Ureter (tissue), 1 donor: ENCODE data around the gene MFF. TPM values are rescaled to one million over a fixed set of nuclear protein-coding genes. Genes with fewer than 3 reads are reported as not detected.
"Not testable (repeated sequence)": the region's sequence is repeated elsewhere in the genome, so short reads cannot be mapped to it uniquely, and the experiment has no call there.

Source experiments
- DNase-seq: peaks from one replicate; pipeline ENCODE4 v3.0.0-alpha.2; 2020; ENCODE audit warnings: low spot score
- total RNA-seq: library from RNA; stranded (reverse); gene quantifications from one replicate; pipeline ENCODE4 v1.2.4, GENCODE V29; 2023
- donor health status: DM: yes; HTN: yes; CAD: no.

The MFF gene
- total RNA-seq, 1 donor from 2014 or later: 73.0 TPM

DNA sequence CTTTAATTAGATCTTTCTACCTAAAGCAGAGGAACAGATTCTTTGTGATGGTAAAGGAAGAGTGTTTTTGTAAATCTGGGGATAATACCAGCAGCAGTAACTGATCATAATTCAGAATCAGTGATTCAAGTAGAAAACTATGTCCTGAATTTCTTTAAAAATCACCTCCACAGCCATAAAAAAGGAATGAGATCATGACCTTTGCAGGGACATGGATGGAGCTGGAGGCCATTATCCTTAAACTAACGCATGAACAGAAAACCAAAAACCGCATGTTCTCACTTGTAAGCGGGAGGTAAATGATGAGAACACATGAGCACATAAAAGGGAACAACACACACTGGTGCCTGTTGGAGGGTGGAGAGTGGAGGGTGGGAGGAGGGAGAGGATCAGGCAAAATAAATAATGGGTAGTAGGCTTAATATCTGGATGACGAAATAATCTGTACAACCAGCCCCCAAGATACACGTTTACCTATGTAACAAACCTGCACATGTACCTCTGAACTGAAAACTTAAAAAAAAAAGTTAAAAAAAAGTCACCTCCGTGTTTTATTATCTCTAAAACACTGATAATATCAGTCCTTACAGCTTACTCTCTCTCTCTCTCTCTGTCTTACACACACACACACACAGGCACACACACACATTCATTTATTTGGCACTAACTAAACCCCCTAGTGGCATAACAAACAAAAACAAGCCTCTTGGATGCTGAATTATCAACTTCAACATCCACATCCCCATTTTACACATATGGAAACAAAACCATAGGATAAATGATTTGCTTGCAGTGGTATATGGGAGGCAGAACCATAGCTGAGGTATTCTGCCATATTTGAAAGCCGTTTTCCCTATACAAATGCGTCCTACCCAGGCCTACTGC lies 52.7 kb downstream of the MFF start:
- no peak for DNase-seq

DNA sequence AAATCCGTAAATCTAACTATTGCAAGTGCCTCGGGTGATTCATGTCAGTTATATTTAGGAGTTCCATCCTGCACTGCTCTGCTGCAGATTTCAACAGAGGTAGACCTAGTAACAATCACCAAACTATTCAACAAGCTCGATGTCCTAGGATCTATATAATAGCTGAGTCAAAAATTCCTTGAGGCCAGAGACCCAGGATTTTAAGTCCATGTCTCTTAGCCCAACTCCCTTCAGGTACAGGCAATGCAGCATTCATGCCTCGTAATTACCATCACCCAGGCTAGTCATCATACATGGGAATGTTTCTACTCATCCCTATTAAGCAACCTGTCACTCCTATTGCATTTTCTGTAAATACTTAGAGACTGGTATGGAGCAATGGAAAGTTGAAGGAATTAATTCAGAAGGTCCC lies 53.3 kb downstream of the MFF start:
- DNase-seq: no peak

DNA sequence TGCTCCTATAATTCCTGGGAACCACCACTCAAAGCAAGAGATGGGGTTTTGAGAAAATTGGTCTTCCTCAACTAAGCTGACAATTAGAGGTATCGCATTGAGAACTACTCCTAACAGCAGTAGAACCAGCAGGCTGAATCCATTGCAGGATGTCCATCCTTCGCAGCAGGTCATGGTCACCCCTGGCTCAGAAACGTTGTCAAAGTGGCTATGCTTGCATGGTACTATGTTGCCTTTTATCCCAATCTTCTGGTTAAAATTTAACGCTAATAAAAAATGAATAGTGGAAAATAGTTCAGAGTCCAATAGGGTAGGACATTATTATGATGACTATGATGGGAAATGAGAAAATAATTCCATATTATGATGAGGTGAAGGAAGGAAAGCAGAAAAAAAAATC lies 54.0 kb downstream of the MFF start, which contains the start of gene TM4SF20:
TM4SF20 (minus strand) TSS at position 212 of the 400 bp plus-strand sequence; CDS start at position 174, 38 bp downstream.
- no peak for DNase-seq

DNA sequence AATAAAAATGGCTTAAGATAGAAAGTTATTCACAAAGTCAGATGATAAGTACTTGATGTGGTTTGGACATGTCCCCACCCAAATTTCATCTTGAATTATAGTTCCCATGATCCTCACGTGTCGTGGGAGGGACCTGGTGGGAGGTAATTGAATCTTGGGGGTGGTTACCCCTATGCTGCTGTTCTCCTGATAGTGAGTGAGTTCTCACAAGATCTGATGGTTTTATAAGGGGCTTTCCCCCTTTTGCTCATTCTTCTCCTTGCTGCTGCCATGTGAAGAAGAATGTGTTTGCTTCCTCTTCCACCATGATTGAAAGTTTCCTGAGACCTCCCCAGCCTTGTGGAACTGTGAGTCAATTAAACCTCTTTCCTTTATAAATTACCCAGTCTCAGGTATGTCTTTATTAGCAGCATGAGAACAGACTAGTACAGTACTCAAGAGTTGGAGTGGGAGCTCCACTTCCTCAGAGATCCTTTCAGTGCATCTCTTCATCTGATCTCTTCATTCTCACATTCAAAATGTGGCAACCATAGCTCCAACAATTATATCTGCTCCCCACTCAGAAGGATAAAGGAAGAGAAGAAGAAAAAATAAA lies 57.3 kb downstream of the MFF start:
- not testable (repeated sequence) for DNase-seq

DNA sequence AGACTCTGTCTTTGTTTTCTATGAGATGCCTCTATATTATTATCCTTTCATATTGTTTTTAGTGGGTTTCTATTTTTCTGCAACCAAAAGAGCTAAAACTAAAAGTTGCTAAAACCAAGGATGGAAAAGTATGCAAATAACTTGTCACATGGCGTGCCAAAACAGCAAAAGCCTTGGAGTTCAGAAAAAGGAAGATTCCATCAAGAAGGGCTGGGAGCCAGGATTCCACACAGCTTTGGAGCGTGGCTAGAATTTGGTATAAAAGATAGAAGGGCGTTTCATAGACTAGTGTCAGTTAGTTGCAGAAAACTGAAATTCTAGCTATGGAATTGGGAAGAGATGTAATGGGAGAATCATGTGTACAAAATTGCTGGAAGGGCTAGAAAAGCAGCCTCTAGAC lies 58.6 kb downstream of the MFF start:
- DNase-seq: no peak

DNA sequence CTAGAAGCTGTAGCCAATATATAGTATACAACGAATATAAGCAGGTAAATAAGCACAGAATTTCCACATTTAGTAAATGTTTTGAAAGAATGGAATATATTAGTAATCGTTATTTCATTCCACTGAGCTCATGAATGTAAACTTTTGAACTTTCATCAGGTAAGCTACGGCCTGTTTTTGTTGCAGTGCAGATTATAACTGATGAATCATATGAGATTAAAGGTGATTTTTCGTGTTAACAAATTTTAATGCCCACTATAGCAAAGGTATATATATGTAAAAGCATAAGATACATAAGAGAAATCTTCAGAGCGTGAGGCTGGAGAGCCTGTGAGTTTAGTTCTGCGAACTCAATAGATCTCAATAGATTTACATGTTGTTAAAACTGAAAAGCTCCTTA lies 61.6 kb downstream of the MFF start:
- no peak for DNase-seq

DNA sequence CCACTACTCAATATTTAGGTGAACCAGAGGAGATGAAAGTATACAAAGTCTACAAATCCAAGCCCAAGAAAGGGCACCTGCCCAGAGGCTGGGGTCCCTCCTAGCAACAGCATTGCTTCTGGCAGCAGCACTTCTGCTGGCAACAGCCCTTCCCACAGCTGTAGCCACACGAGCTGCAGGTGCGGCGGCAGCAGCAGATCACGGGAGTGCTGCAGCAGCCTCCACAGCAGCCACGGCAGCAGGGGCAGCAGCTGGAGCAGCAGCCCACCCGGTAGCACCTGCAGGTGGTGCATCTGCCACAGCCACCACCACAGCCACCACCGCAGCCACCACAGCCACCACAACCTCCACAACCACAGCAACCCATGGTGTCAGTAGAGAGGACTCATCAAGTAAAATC lies 62.5 kb downstream of the MFF start, which contains the start of gene SCYGR1:
SCYGR1 (minus strand) TSS at position 367 of the 400 bp plus-strand sequence; CDS start at position 367, 0 bp downstream.
- not testable (repeated sequence) for DNase-seq

DNA sequence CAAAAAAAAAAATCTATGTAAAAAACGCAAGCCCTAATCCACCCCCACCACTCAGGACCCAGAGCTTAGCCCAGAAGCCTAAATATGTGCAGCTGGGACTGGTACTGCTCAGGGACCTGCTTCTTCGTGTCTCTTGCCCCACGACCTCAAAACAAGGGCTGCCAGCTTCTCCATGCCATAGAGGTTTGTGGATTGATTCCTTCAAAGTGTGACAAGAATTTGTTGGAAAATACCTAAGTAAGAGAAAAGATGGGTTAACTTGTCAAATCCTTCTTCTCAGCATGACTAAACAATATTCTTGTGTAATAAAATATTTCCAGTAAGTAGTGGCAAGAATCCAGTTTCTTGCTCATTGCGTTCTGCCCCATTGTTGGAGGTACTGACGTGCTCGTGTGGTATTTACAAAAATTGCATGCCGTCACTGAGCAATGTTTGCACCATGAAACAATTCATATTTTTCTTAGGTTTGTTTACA lies 63.5 kb downstream of the MFF start:
- DNase-seq: no peak

DNA sequence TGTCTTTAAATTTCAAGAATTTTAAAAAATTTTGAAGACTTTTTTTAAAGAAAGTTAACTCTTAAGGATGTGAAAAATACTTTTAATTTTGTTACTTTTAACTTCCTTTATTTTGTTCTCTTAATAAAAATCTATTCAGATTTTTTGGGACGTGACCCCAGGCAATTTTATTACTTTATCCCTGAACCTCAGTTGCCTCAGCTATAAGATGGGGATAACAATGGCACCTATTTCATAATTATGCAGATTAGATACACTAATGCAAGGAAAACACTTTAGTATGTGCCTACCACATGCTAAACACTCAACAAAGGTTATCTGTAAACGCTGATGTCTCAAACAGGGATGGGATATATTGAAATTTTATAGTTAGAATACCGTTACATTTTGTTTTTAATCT lies 64.2 kb downstream of the MFF start:
- no peak for DNase-seq

DNA sequence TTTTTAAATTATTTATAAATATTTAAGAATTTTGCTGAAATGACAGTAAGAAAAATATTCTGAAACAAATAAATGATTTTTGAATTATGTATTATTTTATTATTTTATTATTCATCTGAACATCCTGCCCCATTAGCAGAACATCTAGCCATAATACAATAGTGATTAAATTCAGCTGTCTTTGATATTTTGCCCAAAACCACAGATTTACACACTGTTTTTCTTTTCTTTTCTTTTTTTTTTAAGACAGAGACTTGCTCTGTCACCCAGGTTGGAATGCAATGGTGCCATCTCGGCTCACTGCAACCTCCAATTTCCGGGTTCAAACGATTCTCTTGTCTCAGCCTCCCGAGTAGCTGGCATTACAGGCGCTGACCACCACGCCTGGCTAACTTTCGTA lies 64.6 kb downstream of the MFF start:
- DNase-seq: no peak

DNA sequence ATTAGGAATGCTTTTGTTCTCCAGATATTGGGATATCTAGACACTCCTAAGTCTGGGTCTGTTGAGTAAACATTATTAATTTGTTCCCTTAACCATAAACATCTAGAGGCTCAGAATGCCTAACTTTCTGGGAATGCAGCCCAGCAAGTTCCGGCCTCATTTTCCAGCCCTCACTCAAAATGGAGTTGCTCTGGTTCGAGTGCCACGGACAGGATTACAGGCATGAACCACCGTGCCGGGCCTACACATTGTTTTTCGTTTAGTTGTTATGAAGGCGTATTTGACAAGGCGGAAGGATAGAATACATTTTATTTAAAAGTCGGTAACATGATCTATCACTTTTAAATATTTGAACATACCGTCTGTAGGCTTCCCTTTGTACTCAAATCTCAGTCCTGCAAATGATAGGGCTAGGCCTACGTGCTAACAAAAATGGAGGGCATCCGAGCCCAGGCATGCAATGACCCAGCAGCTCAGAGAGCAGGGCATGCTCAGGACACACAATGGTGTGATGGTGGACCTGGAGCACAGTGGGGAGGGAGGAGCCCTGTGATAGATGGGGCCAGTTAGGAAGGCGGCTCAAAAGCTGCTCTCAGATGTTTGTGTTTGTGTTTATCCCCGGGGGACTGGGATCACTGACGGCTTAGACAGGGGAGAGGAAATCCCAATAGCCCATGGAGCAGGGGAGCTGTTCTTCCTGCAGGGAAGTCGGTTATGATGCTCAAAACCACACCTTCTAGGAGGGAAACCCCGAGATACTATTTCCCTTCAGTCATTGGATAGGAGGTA lies 65.6 kb downstream of the MFF start:
- DNase-seq: no peak

DNA sequence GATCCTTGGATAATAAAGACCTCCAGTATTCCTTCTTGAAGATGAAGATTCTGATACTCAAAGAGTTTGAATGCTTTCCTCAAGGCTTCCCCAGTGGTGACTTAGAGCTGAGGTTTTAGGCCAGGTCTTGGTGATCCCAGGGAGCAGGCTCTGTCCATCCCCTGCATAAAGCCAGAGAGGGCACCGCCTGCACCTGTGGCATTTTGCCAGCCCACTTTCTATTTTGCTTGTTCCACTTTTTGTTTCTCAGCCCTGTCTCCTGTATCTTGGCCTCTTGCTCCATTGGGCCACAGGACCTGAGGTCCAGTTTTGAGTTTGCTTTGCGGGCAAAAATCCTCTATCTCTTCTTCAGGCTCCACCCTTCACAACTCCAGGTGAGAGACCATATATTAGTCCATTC lies 69.3 kb downstream of the MFF start:
- DNase-seq: no peak

DNA sequence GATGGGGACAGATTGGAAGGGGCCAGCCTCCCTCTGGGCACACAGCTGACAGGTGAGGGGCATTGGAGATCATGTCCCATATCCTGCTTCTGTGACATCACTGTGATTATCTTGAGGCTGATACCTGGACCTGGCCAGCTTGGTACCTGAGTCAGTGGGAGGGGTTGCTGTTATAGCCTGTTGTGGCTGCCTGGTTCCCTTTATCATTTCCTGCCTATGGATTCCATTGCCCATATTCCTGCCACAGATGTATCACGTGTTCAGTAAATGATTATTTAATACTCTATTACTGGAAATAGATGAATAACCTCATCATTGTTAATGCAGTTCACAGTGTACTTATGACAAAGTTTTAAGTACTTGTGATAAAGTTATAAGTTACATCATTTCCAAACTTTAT lies 70.5 kb downstream of the MFF start:
- no peak for DNase-seq

DNA sequence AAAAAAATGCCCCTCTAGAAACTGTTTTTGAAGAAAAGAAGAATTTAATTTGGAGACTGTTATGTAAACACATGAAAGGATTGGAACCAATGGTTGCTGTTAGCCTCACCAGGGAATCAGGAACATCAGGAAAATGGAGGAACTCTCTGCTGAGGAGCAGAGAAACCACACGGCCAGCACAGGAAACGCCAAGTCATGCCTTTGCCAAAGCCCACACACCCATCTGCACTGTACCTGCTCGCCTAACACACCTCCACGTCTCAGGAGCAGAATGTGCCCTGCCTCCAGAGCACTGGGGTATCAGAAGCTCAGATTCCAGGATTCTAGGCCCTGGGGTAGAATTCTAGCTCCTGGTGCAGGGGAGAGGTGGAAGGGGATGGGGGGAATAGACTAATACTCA lies 72.5 kb downstream of the MFF start:
- no peak for DNase-seq

DNA sequence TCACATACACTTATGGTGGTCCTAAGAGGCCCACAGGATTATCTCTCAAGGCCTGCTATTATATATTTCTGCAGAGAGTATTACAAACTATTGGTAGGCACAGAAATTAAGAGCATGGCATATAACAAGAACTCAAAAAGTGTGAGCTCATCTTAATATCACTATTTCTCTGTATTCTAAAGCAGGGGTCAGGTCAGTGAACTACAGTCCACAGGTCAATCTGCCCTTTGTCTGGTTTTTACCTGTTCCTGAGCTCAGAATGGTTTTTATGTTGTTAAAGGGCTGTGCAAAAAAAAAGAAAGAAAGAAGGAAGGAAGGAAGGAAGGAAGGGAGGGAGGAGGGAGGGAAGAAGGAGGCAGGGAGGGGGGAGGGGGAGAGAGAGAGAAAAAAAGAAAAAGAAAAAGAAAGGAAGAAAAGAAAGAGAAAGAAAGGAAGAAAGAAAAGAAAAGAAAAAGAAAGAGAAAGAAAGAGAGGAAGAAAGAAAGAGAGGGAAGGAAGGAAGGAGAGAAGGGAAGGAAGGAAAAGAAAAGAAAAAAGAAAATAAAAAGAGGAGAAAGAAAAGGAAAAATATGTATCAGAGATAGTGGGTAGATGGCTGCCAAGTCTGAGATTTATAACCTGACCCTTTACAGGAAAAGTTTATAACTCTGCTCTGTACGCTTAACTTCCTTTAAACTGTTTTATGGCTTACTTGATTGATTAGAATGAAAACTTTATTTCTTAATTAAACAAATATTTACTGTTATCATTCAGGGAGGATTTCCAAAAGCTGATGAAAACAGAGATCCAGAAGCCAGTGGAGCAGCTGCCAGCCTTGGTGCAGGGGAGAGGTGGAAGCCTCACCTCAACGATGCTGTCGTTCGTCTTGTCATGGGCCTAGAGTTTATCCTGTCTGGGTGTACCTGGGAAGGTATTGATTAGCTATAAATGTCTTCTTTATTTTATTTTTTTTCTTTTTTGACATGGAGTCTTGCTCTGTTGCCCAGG lies 73.9 kb downstream of the MFF start:
- DNase-seq: no peak

DNA sequence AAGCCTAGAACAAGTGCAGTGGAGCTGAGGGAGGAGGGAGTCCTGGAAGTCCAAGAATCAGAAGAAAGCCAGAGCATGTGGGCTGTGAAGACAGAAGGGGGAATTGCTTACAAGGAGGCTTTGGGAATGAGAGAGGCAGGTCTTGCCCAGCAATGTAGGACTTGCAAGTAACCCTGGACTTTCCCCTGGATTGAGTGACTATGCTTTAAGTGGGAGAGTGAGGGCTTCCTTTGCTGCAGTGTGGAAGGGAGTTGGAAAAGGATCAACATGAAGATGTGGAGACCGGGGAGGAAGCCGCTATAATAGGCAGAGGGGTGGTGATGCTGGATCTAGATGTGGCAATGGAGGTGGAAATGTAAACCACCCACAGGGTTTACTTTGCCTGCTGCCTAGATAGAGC lies 76.5 kb downstream of the MFF start:
- DNase-seq: peak; percentile 0

DNA sequence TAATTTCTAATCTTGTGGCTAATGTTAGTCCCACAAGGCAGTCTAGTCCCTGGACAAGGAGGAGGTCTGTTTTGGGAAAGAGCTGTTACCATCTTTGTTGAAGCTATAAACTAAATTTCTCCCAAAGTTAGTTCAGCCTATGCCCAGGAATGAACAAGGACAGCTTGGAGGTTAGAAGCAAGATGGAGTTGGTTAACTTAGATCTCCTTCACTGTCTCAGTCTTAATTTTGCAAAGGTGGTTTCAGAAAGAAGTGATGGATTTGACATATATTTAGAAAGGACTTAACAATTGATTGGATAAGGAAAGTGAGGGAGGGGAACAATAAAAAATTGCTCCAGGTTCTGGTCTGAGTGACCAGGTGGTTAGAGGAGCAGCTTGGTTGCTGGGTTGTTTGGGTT lies 77.3 kb downstream of the MFF start:
- DNase-seq: no peak

DNA sequence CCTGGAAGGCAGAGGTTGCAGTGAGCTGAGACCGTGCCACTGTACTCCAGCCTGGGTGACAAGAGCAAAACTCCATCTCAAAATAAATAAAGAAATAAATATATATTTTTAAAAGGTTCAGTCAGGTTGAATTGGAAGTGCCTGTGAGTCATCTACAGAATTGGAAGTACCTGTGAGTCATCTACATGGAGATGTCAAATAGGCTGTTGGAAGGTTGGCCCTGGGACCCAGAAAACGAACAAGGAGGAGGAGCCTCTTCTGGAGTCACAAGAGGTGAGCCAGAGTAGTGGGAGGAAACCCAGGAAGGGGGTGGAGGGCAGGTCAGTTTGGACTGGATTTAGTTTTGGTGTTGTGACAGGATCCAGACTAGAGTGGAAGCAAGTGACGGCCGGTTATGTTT lies 77.9 kb downstream of the MFF start:
- no peak for DNase-seq

DNA sequence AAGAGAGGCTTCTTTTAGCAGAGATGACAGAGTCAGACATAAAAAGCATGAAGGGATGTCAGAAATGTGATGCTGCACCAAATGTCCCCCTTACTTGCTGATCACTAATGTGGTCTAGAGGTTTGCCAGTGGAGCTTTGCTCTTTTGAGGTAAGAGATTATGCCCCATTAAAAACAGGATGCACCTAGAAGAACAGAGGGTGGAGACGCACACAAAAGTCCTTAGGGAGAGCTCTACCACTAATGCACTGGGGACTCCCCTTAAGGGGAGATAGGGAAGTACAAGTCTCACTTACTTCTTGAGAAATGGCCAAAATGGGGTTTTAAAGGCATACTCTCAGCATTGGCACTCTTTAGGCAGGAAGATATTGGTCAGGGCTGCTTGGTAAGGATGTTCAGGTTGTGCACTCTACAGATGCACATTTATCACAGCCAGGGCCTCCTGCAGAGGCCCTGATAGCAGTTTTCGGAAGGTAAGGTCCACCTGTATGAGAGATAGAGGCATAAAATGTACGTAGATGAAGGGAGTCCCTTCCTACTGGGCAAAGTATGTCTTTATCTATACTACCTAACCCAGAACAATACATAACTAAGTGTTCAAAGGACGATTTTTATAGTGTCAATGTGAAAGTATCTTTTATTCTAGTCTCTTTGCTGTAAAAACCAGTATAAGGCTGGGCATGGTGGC lies 79.7 kb downstream of the MFF start:
- no peak for DNase-seq
